ENCODE results near the gene ABHD17B.

The ABHD17B gene

GRCh38 chr9:71819115-71819739, 91.8 kb downstream of the ABHD17B start:
- DNase-seq (ENCODE audit: low spot score) = peak; percentile 32

- DNase-seq (ENCODE audit: low spot score) = no peak
Observed at GRCh38 chr9:71816916-71817451, 94.0 kb downstream of the ABHD17B start.
